GM11168 (cell line): ENCODE measurements around the gene GMPS.
"Not testable (repeated sequence)": the region's sequence is repeated elsewhere in the genome, so short reads cannot be mapped to it uniquely, and the experiment has no call there.

ENCODE experiments used
- in situ Hi-C: fragments of 300-500 bp; cut with MboI; formaldehyde crosslinking; loops from one replicate; pipeline ENCODE4 v1.12.0; 2022; ENCODE audit warnings: low sequenced_read_pairs; ENCODE audit not compliant: unreplicated experiment

Gene GMPS

DNA sequence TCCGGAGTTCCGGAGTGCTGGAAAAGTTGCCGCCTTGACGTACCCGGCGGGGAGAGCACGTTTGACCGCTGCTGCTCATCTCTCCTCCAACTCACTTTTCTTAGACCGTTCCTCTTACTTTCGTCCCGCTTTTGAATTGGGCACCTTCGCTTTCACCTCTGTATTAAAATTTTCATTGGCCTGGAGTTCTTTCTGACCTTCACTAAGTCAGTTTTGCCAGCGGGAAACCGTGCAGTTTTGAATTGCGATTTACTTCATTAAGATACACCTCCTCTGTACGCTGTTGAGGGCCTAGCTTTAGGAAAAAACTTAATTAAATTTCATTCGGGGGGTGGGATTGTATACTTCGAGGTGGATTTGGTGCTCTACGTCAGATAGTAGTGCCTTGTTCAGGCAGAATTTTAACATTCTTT lies 1.3 kb downstream of the GMPS start:
- in situ Hi-C loops = no loop called here

DNA sequence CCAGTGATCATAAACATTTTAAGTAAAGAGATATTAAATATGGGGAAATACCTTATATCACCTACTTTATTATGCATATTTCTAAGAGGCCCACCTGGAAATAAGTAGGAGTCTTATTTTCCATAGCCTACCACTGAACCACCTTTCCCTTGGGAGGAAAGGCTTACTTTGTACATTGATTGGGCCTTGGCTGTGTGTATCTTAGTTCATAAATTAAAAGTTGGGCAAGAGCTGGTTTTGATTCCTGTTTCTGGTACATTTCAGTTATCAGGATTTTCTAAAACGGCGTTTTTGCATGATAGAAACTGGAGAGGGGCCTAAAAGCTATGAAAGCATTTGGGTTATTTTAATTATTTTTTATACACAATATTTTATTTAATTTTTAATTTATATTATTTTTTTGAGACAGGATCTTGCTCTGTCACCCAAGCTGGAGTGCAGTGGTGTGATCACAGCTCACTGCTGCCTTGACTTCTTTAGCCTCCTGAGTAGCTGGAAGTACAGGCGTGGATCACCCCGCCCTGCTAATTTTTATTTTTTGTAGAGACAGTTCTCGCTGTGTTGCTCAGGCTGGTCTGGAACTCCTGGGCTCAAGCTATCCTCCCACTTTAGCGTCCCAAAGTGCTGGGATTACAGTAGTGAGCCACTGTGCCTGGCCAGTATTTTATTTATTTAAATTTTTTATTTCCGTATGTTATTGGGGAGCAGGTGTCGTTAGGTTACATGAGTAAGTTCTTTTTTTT lies 2.6 kb downstream of the GMPS start:
- in situ Hi-C loops = no loop called here

DNA sequence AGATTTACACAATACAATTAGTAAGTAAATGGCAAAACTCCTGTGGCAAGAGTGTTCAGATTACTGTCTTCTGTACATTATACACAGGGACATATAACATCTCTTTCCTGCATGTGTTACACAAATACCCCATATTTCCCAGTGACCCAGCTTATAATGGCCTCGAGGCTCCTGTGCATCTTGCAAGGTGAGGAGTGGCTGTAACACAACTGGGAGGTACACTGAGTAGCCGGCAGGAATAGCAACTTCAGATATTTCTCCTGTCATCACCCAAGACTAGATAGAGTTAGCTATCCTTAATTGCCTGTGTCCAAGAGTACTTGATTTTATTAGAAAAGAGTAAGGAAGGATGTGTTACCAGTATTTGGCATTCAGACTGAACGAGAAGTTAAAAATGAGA lies 5.6 kb downstream of the GMPS start:
- in situ Hi-C loops = no loop called here

DNA sequence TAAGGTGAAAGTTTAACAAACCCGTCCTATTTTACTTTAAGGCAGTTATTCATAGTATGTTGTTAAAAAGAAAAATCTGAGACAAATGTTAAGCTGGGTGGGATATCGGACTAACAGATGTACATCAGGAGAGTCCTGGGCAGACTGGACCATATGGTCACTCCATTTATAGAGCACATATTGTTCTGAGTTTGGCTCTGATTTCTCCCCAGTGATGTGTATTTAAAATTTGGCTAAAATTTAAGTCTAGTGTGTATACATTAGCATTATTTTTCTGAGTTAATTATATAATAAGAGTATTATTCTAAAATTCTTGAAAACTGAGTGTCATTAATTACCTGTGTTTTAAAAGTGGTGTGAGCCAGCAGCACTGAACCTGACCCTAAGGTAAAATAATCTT lies 6.1 kb downstream of the GMPS start:
- in situ Hi-C loops = no loop called here

DNA sequence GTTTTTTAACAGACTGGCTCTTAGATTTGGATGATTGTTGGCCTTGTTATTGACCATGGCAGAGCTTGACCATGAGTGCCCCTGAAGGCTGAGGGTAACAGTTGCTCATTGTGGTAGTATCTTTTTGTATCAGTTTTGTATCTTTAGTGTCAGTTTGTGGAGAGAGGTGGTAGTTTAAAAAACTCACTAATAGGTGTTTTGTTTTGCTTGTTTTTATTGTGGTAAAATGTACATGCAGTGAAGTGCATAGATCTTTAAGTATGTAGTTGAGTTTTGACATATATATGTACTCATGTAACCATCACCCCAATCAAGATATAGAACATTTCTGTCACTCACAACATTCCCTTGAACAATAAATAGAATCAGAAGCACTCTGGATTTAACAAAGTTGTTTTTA lies 9.8 kb downstream of the GMPS start:
- in situ Hi-C loops = no loop called here

DNA sequence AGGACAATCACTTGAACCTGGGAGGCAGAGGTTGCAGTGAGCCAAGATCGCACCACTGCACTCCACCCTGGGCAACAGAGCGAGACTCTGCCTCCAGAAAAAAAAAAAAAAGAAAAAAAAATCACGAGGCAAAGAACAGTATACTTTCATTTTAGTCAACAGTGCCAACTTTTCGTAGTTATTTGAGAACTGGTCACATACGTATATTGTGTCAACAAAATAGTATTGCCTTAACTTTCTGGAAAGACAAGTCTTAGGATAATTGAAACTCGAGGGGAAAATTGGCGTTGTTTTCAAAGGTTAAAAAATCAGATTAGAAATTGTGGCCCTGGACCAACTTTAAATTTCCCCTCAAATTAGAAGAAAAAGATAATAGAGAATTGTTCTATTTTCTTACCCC lies 13.8 kb downstream of the GMPS start:
- in situ Hi-C loops = no loop called here

DNA sequence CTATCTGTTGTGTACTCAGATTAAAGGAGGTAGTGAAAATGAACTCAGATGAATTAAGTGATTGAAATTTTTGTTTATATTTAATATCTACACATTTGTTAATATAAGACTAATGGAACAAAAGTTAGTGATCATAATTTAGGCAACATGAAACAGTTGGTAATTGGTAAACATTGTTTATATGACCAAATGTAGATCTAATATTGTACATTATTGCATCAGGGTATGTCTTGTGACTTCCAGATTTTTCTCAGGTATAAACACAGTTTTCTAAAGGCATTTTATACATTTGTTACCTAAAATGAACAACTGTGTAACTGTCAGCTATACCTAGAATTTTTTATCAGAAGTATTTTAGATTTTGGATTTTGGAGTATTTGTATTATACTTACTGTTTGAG lies 14.8 kb downstream of the GMPS start:
- in situ Hi-C loops = no loop called here

DNA sequence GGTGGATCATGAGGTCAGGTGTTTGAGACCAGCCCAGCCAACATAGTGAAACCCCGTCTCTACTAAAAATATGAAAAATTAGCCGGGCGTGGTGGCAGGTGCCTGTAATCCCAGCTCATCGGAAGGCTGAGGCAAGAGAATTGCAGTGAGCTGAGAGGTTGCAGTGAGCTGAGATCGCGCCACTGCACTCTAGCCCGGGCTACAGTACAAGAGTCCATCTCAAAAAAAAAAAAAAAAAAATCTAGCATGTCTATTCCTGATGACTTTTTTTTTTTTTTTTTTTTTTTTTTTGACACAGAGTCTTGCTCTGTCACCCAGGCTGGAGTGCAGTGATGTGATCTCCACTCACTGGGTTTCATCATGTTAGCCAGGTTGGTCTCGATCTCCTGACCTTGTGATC lies 15.9 kb downstream of the GMPS start:
- in situ Hi-C loops = not testable (repeated sequence)

DNA sequence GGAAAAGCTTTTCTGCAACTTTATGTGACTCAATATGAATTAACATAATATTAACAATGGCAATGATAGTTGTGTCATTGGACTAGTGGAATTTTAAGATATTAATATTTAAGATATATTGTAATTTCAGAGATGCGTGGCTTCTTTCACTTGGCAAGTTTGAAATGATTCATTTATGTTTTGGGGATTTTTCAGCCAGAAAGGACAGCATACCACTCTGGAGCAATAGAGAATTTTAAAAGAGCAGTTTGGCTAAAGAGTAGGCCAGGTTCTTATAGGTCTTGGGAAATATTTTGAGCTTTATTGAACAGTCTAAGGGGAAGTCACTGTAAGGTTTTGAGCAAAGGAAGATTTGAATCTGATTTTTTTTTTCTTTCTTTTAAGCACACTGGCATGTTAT lies 16.5 kb downstream of the GMPS start:
- in situ Hi-C loops = no loop called here

DNA sequence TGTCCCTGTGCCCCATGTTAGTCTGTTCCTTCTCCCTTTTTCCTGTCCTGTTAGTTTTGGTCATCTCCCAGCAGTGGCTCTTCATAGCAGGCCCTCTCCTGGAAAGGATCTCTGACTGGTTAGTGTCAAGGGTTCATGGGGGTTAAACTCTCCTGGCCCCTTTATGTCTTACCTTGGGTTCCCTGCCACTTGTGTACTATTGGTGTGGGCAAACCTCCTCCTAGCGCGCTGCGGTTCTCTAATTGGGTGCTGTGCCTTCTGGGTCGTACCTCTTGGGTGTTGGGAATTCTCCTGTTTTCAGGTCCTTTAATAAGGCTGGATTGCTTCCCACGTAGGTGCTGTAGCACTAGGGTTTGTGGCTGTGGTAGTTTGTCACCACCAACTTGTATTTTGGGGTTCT lies 18.8 kb downstream of the GMPS start:
- in situ Hi-C loops = no loop called here

DNA sequence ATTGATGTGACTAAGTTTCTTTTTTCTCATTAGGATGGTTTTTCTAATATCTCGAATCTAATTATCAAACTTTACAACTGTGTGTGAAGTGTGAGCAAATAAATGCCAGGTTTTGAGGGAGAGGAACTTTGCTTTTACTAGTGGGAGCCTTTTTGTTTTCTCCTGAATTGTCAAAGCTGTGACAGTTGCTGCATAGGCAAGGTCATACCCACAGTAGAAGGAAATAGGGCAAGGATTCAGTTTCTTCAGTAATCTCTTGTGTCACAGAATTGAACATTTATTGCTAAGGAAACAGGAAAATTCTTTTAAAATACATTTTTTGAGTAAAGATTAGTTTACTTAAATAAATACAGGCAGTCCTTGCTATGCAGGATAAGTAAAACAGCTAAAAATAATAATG lies 19.5 kb downstream of the GMPS start:
- in situ Hi-C loops = no loop called here

DNA sequence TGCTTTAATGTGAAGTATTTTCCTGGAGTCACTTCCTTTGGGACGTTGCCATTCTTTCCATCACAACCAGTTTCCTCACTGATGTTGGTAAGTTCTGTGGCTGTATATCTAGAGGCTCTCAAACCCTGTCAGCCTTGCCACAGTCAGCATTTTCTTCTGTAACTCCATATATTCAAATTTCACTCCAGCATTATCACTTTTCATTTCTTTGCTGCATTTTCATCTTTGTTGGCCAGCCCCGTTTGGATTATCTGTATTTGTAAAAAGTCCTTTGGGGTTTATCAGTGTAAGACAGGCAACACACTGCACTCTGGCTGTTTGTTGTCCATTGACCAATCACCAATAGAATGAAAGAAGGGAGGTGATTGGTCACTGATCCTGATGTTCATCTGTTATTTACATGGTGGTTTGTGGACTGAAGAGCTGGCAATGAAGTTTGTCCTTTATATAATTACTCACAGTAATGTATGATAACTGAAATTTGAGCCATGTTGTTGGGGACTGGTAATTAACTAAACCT lies 20.3 kb downstream of the GMPS start:
- in situ Hi-C loops = no loop called here

DNA sequence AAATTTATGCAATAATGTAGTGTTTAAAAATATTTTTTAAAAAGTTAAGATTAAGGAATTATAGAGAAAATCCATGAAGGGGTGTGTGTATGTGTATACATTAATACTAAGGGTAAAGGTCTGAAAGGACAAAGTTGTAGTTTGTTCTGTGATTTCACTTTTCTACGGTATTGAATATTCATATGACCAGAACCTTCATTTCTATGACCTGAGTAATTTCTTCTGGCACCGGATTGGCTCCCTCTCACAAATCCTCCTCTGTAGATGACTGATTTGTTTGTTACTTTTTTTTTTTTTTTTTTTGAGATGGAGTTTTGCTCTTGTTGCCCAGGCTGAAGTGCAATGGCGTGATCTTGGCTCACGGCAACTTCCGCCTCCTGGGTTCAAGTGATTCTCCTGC lies 20.9 kb downstream of the GMPS start:
- in situ Hi-C loops = no loop called here

DNA sequence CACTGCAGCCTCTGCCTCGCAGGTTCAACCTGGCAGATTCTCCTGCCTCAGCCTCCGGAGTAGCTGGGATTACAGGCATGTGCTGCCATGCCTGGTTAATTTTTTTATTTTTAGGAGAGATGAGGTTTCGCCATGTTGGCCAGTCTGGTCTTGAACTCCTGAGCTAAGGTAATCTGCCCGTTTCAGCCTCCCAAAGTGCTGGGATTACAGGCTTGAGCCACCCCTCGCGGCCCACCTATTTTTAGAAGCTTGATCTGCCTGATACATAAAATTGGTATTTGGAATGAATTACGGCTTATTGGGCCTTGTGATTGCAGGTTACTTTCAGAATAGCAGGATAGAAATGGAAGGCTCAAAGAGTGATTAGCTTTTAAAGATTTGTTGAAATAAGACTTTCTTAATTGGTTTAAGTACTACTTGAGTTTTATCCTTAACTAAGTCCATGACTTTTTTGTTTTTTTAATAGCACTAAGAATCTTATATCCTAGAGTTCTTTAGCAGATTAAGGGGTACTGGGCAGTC lies 25.0 kb downstream of the GMPS start:
- in situ Hi-C loops = no loop called here

DNA sequence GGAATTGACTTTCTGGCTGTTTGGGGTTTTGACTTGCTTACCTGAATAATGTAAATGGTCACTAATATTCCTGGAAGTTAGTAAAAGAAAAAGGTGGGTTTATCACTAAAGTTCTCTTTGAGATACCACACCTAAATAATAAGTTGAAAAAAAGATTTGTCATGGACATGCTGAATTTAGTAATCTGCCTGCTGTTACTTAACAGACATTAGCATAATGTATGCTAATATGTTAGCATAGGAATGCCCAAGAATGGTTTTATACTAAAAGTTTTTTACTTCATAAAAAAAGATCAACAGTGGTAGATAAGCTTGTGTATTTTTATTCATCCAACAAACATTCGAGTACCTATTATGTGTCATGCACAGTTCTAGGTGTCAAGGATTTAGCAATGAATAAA lies 36.5 kb downstream of the GMPS start:
- in situ Hi-C loops = no loop called here

DNA sequence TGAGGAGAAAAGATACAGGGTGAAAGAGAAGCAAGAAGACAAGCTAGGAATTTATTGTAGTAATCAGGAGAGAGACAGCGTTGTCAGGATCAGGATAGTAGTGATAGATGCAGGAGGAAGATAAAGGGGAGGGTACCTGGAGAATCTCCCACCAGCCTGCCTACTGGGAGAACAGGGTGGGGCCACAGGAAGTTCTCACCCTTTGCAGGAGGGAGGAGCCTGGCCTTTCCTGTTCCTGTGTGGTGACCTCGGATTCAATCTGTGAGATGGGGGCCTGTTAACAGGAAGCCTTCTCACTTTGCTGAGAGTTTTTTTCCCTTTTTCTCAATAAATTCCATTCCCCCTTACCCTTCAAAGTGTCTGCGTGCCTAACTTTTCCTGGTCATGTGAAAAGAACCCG lies 37.6 kb downstream of the GMPS start:
- in situ Hi-C loops = no loop called here

DNA sequence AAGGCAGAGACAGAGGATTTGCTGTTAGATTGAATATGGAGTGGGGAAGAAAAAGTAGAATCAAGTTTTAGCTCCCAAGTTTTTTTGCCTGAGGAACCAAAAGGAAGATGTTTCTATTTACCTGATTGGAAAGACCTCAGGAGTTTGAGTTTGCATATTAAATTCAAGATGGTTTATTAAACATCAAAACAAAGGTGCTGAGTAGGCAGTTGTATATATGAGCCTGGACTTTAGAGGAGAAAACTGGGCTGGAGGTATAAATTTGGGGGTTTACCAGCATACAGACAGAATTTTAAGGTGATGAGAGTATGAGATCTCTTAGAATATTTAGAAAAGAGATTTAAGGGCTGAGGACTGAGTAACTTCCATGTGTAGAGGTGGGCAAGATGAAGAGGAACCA lies 38.2 kb downstream of the GMPS start:
- in situ Hi-C loops = no loop called here

DNA sequence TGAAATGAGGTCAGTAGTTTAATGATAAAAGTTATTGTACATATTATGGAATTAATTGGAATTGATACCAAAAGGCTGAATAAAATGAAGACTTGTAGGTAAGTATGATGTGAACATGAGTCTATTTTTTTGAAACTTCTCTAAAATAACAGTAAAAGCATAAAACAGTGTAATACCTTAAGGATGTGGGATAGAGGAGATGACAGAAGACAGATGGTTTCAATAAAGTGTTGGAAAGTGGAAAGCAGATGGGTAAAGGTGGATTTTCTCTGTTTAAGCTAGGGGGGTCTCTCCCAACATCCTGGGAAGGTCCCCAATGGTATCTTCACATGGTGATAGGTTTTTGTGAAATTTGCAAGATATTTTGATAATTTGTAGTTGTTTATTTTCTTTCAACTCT lies 41.6 kb downstream of the GMPS start:
- in situ Hi-C loops = no loop called here

DNA sequence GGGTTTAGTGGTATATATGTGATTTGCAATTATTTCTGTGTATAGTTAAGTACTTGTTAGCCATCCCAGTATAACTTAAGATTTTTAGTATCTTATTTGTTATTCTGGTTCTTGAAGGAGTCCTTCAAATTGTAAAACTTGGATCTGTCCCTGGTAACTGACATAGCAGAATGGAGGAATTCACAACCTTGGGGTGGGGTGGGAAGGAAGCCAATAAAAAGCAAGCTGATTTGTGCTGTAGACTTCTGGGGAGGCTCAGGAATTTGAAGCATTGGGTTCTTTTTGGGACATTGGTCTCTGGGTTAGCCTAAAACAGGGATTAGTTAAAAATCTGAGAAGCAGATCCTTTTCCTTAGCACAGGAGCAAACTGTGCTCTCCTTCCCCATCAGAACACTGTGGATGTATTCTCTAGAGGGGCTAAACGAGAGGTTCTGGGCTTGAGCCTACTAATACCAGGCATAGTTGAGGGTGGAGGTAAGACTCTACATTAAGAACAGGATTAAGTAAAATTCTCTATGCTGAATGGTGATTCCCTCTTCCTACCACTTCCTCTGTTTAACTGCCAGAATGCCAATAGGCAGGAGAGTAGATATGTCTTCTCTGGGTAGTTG lies 42.2 kb downstream of the GMPS start:
- in situ Hi-C loops = no loop called here

DNA sequence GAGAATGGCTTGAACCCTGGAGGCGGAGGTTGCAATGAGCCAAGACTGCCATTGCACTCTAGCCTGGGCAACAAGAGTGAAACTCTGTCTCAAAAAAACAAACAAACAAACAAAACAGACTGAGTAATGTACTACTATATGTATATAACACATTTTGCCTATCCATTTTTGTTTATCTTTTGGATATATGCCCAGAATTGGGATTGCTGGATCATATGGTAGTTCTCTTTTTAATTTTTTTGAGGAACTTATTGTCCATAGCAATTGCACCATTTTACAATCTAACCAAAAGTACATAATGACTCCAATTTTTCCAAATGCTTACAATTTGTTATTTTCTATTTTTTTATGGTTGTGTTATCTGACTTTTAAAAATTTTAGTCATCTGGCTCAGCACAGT lies 47.3 kb downstream of the GMPS start:
- in situ Hi-C loops = no loop called here

DNA sequence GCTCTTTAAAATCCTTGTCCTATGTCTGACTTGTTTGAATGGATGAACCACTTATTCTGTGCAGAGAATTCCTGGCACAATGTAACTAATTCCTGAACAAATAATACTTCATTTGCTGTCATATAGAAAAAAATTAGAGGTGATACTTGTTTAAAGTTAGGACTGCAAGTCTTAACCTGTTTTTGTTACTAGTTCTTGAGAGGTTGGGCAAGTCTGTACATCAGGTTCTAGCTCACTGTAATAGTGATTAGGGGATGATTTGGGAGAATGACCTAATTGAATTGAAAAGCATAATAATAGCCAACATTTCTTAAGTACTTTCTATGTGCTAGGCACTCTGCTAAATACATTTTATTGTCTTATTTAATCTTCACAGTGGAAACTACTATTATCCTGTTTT lies 49.3 kb downstream of the GMPS start:
- in situ Hi-C loops = no loop called here

DNA sequence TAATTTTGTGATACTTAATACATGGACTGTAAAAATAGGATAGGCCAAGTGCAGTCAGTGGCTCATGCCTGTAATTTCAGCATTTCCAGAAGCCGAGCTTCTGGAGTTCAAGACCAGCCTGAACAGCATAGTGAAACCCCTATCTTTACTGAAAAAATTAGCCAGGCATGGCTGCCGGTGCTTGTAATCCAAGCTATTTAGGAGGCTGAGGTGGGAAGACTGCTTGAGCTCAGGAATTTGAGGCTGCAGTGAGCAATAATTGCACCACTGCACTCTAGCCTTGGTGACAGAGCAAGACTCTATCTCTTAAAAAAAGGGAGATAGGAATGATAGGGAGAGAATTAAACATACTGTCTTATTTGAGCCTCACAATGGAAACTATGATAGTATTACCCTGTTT lies 51.0 kb downstream of the GMPS start:
- in situ Hi-C loops = no loop called here
